HG03565 (cell line): ENCODE data around the gene TICAM1.
"Not testable (repeated sequence)": the region's sequence is repeated elsewhere in the genome, so short reads cannot be mapped to it uniquely, and the experiment has no call there.

Experiments
- ATAC-seq: cut with Tn5 transposase; IDR thresholded peaks from one replicate; pipeline ENCODE4 v1.9.1; 2021; ENCODE audit warnings: mild to moderate bottlenecking, moderate library complexity; ENCODE audit not compliant: unreplicated experiment

The TICAM1 gene

GRCh38 chr19:4831304-4831978 lies at the start of gene TICAM1:
Gene TICAM1, minus strand, starts transcription at chr19:4831712. Its CDS starts 13,335 bp downstream, at chr19:4818377.
- peak; percentile 45 for ATAC-seq

GRCh38 chr19:4879041-4879440 lies 47.5 kb upstream of the TICAM1 start:
- ATAC-seq, result no peak

- no peak for ATAC-seq
Observed at GRCh38 chr19:4878491-4878968, 47.0 kb upstream of the TICAM1 start.

GRCh38 chr19:4877753-4878490 lies 46.4 kb upstream of the TICAM1 start:
- ATAC-seq, result no peak

GRCh38 chr19:4873930-4874329 lies 42.4 kb upstream of the TICAM1 start:
- ATAC-seq, result no peak

- no peak for ATAC-seq
Observed at GRCh38 chr19:4871711-4872110, 40.2 kb upstream of the TICAM1 start.

- ATAC-seq, result no peak
Observed at GRCh38 chr19:4870025-4870700, 38.7 kb upstream of the TICAM1 start.

GRCh38 chr19:4868286-4868834 lies 36.8 kb upstream of the TICAM1 start:
- no peak for ATAC-seq

- no peak for ATAC-seq
Observed at GRCh38 chr19:4867534-4868285, 36.2 kb upstream of the TICAM1 start, which contains the start of gene PLIN3. Gene PLIN3, minus strand, starts transcription at chr19:4867667. Its CDS starts 6,273 bp downstream, at chr19:4861394.

GRCh38 chr19:4866595-4867424 lies 35.3 kb upstream of the TICAM1 start:
- no peak for ATAC-seq

- ATAC-seq, result no peak
Observed at GRCh38 chr19:4861147-4861546, 29.6 kb upstream of the TICAM1 start.

GRCh38 chr19:4859697-4860096 lies 28.2 kb upstream of the TICAM1 start:
- no peak for ATAC-seq

- ATAC-seq, result not testable (repeated sequence)
Observed at GRCh38 chr19:4856468-4856867, 25.0 kb upstream of the TICAM1 start.

- ATAC-seq, result not testable (repeated sequence)
Observed at GRCh38 chr19:4853506-4853905, 22.0 kb upstream of the TICAM1 start.

- ATAC-seq, result no peak
Observed at GRCh38 chr19:4852484-4852883, 21.0 kb upstream of the TICAM1 start.

GRCh38 chr19:4851551-4852290 lies 20.2 kb upstream of the TICAM1 start:
- ATAC-seq, result no peak

- ATAC-seq, result no peak
Observed at GRCh38 chr19:4849019-4849418, 17.5 kb upstream of the TICAM1 start.

- ATAC-seq, result no peak
Observed at GRCh38 chr19:4847190-4847973, 15.9 kb upstream of the TICAM1 start.
